HG02870 (cell line): Measurements from ENCODE around the gene EYA2.

Experiments
- ATAC-seq: cut with Tn5 transposase; IDR thresholded peaks from one replicate; pipeline ENCODE4 v1.9.1; 2021; ENCODE audit warnings: mild to moderate bottlenecking, moderate library complexity; ENCODE audit not compliant: unreplicated experiment

Gene EYA2

GRCh38 chr20:47058236-47058635, 163.6 kb downstream of the EYA2 start:
- ATAC-seq = no peak

- ATAC-seq = no peak
Observed at GRCh38 chr20:47059536-47059935, 164.9 kb downstream of the EYA2 start.

DNA sequence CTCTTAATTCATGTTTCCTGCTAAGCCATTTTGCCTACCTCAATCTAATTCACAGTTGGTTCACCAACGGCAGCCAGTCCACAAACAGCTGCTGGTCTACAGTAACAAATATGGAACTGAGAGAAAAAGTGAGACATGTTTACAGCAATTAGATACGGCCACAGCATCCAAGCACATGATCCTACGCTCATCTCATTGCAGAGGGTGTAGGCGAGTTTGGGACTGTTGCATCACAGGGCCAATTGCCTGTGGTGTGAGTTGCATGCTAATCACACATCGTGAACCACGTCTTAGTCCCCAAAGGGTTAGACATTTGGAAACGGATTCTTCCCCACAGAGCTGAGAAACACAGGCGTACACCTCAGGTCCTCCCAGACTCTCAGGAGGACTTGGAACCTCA, 166.9 kb downstream of the EYA2 start:
- no peak for ATAC-seq

DNA sequence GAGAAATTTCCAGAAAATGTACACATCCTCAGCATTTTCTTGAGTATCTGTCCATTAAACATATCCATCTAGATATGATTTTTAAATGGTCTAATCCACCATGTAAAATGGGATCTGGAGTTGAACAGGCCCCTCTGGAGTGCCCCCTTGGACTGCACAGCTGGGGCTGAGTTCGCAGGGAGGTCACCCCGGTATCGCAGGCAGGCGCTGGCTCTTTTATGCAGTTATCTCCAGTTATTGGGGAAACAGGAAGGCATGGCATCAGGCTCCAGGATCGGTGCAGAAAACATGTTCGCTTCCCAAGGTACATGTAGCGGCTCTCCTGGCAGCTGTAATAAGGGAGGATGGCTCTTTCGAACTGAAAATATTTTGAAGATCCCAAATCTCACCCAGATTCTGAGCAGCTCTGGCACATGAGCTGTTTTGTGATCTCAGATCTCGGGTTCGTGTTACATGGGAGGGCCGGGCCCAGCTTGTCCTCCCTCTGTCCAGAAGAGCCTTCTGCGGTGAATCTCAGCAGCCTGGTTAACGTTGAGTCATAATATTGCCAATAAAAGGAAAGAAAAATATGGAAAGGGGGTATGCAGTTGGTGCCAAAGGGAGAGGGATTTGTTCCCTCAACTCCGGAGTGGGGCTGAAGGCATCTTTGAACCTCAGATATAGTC, 167.7 kb downstream of the EYA2 start:
- ATAC-seq = no peak

DNA sequence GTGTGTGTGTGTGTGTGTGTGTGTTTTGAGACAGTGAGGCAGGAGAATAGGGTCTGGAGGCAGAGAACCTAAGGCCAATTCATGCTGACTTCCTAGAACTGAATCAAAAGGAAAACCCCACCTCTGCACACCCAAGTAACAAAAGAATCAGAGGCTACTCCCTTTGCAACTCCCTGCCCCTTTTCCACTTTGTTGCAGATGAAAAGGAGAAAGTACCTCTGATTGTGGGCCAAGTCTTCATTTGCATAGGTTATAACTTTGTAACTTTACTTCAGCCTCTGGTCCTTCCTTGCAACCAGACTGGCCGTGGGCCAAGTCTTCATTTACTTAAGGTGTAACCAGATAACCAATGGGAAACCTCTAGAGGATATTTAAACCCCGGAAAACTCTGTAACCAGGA, 168.8 kb downstream of the EYA2 start:
- ATAC-seq = no peak

GRCh38 chr20:47063808-47064207, 169.2 kb downstream of the EYA2 start:
- ATAC-seq = no peak

- ATAC-seq = no peak
Observed at GRCh38 chr20:47066484-47067270, 172.0 kb downstream of the EYA2 start.

GRCh38 chr20:47067776-47068175, 173.1 kb downstream of the EYA2 start:
- no peak for ATAC-seq

DNA sequence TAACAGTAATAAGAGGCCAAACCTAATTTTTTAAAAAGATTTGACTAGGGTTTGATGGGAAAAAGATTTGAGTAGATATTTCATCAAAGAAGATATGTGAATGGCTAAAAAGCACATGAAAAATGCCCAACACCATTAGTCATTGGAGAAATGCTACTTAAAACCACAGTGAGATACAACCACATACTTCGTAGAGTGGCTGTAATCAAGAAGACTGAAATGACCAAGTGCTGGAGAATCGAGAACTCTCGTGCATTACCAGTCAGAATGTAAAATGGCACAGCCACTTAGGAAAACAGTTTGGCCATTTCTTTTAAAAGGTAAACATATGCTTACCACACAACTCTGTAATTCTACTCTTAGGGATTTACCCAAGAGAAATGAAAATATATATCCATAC, 175.5 kb downstream of the EYA2 start:
- no peak for ATAC-seq

- ATAC-seq = no peak
Observed at GRCh38 chr20:47071646-47072185, 177.1 kb downstream of the EYA2 start.

- no peak for ATAC-seq
Observed at GRCh38 chr20:47073766-47074475, 179.3 kb downstream of the EYA2 start.

- ATAC-seq = no peak
Observed at GRCh38 chr20:47075263-47075662, 180.6 kb downstream of the EYA2 start.

GRCh38 chr20:47079047-47079446, 184.4 kb downstream of the EYA2 start:
- ATAC-seq = no peak

GRCh38 chr20:47080365-47080764, 185.7 kb downstream of the EYA2 start:
- no peak for ATAC-seq

GRCh38 chr20:47086316-47086715, 191.7 kb downstream of the EYA2 start:
- ATAC-seq = no peak

DNA sequence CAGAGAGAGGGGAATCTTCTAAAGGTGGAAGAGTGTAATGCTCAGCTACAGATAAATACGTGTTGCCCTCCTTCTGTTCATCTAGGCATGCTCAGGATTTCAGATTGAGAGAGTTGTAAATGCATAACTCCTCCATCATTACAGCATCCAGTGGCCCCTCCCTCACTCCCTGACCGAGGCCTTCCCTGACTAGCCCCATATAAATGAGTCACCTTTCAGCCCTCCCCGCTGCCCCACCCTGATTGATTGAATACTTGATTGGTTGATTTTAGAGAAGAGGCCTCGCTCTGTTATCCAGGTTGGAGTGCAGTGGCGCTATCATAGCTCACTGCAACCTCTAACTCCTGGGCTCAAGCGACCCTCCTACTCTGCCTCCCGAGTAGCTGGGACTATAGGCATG, 193.7 kb downstream of the EYA2 start:
- ATAC-seq = no peak

DNA sequence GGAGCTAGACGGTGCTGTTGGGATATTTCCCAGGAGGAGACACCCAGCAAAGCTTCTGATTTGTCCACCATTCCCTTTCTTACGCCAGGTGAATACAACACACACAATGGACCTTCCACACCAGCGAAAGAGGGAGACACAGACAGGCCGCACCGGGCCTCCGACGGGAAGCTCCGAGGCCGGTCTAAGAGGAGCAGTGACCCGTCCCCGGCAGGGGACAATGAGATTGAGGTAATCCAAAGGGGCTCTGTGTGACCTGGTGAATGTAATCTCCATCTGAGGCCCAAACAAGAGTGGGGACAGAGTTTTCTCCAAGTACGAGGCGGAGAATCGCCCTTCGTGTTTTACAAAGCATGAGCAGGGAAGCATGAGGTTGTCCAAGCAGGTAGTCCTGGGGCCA, 194.5 kb downstream of the EYA2 start:
- no peak for ATAC-seq

DNA sequence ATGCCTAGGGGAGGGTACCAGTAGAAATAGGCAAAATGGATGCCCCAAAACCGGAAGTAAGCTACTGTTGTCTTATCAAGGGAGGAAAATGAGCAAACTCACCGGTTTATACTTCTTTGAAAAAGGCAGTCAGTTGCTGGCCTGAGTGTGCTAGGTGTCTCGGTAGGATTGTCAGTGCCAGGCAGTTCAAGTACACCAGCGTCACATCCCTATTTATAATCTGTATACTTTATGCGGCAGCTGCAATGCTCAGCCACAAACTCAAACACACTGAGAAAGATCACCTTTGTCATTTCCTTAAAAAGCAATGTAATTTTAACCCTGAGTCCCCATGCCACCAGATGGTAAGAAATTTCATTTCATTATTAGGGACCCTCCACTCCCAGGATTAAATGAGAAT, 196.2 kb downstream of the EYA2 start:
- no peak for ATAC-seq

- ATAC-seq = no peak
Observed at GRCh38 chr20:47093320-47093966, 198.8 kb downstream of the EYA2 start.

GRCh38 chr20:47095690-47096089, 201.0 kb downstream of the EYA2 start:
- ATAC-seq = no peak
